ENCODE data around the gene NISCH.

- TF ChIP-seq EZH2phosphoT487 (IDR thresholded peaks at IDR 0.05; ENCODE audit: borderline replicate concordance): no peak
- TF ChIP-seq, protein P1, sequence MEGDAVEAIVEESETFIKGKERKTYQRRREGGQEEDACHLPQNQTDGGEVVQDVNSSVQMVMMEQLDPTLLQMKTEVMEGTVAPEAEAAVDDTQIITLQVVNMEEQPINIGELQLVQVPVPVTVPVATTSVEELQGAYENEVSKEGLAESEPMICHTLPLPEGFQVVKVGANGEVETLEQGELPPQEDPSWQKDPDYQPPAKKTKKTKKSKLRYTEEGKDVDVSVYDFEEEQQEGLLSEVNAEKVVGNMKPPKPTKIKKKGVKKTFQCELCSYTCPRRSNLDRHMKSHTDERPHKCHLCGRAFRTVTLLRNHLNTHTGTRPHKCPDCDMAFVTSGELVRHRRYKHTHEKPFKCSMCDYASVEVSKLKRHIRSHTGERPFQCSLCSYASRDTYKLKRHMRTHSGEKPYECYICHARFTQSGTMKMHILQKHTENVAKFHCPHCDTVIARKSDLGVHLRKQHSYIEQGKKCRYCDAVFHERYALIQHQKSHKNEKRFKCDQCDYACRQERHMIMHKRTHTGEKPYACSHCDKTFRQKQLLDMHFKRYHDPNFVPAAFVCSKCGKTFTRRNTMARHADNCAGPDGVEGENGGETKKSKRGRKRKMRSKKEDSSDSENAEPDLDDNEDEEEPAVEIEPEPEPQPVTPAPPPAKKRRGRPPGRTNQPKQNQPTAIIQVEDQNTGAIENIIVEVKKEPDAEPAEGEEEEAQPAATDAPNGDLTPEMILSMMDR (conservative IDR thresholded peaks at IDR 0.05; ENCODE audit: low read length): no peak
Observed at GRCh38 chr3:52521488-52521824, 66.1 kb downstream of the NISCH start.
